Measurements from ENCODE around the gene GUK1.

DNA sequence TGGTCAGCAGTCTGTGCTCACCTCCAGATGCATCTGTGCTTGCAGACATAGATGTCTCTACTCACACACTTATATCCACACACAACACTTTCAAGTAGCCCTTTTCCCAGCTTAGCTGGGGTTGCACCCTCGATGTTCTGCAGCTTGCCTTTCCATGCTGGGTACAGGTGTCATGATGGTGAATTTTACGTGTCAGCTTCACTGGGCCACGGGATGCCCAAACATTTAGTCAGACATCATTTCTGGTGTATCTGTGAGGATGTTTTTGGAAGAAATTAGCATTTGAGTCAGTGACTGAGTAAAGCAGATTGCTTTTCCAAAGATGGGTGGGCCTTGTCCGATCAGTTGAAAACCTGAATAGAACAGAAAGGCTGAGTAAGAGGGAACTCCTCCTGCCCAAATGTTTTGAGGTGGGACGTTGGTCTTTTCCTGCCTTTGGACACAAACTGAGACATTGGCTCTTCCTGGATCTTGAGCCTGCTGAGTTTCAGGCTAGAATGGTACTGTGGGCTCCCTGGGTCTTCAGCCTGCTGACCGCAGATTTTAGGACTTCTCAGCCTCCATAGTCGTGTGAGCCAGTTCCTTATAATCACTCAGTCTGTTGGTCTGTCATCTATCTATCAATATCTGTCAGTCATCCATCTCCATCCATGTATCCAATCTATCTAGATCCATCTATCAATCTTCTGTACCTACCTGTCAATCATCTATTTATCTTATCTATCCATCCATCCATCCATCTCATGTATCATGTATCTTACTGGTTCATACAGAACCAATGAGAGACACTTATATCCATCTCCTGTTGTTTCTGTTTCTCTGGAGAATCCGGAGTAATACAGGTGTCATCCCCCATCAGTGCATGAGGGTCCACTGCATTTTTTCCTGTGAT is 55.1 kb downstream of the GUK1 start:
- TF ChIP-seq POLR2A (IDR thresholded peaks at IDR 0.05; ENCODE audit: low read depth, low read length) (no peak), POLR2AphosphoS5 (IDR thresholded peaks at IDR 0.05; ENCODE audit: low read depth, low read length) (no peak)
